Measurements from ENCODE around the gene CHST7. TPM values are rescaled to one million over a fixed set of nuclear protein-coding genes. Genes with fewer than 3 reads are reported as not detected.

CHST7 gene
- total and polyA plus RNA-seq, 9 donors = 5.9 to 144 (median 25.3) TPM

- Histone ChIP-seq H3K4me3 (no peak overlapping the region), H3K27me3 (no peaks in the 10 kb centered on the region), H3K4me1 (ENCODE audit: insufficient read depth) (peaks cover 4% of the 10 kb centered on the region), H3K9me3 (no peaks in the 10 kb centered on the region), H3K36me3 (no peaks in the 10 kb centered on the region), H3K27ac (no peak overlapping the region)
- TF ChIP-seq CTCF (IDR thresholded peaks at IDR 0.05) (no peak), POLR2A (IDR thresholded peaks at IDR 0.05) (no peak), EP300 (IDR thresholded peaks at IDR 0.05) (no peak)
- WGBS, 3 donors = 18 to 29% (median 27%) methylated on average over 5 of the region's 5 CpGs
- intact Hi-C loops (cut with DNase I) = no loop called here
- peak in 1 of 5 donors; percentile 31 for DNase-seq
Measured at GRCh38 chrX:46587158-46587557, 13.6 kb downstream of the CHST7 start.

DNA sequence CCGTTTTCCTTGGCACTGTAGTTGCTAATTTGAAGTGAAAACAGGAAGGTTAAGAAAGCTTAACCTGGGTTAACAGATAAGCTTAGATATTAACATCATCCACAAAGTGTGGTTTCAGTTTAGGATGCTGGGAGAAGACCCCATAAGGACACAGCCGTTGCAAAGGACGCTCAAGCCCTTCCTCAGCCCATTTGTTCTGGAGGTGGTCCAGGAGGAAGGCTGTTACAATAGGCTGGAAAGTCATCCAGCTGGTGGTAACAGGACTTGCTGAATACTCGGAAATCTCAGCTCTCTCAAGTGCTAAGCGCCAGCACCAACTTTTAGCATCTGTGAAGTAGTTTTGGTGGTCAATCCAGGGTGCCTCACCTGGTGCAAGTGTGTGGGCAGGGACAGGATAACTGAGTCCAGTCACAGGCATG is 14.2 kb downstream of the CHST7 start:
- no peaks in the 10 kb centered on the region for H3K36me3 ChIP-seq
- no peak for TF ChIP-seq CTCF (IDR thresholded peaks at IDR 0.05)
- peak overlapping the region; percentile 26 to 36 for H3K27ac ChIP-seq
- intact Hi-C loops (cut with DNase I) = no loop called here
- H3K4me3 ChIP-seq = no peak overlapping the region
- 9 to 20% (median 13%) methylated on average over 5 of the region's 5 CpGs for WGBS, 3 donors
- H3K9me3 ChIP-seq = no peaks in the 10 kb centered on the region
- peak in 1 of 5 donors; percentile 37 for DNase-seq
- H3K27me3 ChIP-seq = no peaks in the 10 kb centered on the region
- H3K4me1 ChIP-seq (ENCODE audit: insufficient read depth) = peaks cover 4% of the 10 kb centered on the region

DNA sequence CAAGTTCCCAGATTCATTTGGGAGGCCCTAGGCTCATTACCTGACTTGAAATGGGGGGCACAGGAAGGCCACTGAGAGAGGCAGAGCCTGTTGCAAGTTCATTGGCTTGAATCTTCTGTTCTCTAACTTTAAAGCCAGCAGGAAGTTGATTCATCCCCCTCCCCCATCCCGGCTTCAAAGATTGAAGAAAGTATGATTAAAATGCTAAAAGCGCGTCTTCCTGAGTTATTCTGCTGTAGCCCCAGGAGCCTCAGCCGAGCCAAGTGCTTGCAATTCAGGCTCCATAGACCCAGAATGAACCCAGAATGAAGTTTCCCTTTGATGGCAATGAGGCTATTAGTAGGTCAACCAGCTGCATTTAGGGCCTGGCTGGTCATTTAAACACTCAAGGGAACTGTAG is 14.7 kb downstream of the CHST7 start:
- WGBS, 3 donors = 30 to 39% (median 31%) methylated on average over 4 of the region's 4 CpGs
- intact Hi-C loops (cut with DNase I) = no loop called here
- Histone ChIP-seq H3K4me3 (no peak overlapping the region), H3K9me3 (no peaks in the 10 kb centered on the region), H3K36me3 (no peaks in the 10 kb centered on the region), H3K4me1 (ENCODE audit: insufficient read depth) (peaks cover 4% of the 10 kb centered on the region), H3K27ac (peak overlapping the region in 1 of 2 donors; percentile 26), H3K27me3 (no peaks in the 10 kb centered on the region)
- peak in 2 of 5 donors; percentile 39 to 50 for DNase-seq
- TF ChIP-seq EP300 (IDR thresholded peaks at IDR 0.05) (no peak), CTCF (IDR thresholded peaks at IDR 0.05) (no peak), POLR2A (IDR thresholded peaks at IDR 0.05) (no peak)

DNA sequence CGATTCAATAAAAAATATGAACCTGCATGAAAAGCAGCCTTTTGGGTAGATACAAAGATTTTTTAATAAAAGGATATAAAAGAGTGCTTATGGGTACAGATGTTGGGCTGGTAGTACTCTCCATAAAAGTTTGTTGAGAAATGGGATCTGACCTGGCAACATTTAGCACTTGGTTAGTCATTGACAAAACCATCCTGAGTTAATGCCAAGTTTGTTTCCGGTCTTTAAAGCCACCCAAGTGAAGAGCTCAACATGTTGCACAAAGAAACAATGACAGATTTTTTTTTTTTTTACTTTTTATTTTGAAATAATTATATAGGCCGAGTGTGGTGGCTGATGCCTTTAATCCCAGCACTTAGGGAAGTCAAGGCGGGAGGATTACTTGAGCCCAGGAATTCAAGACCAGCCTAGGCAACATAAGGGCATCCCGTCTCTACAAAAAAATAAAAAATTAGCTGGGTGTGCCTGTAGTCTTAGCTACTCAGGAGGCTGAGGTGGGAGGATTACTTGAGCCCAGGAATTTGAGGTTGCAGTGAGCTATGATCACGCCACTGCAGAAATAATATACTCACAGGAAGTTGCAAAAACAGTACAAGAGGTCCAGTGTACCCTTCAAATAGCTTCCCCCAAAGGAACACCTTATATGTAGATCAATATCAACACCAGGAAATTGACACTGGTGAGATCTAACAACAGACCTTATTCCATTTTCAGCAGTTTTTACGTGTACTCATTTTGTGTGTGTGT is 16.6 kb downstream of the CHST7 start:
- Histone ChIP-seq H3K27me3 (no peaks in the 10 kb centered on the region), H3K36me3 (no peaks in the 10 kb centered on the region), H3K4me3 (no peak overlapping the region), H3K27ac (no peak overlapping the region), H3K9me3 (no peaks in the 10 kb centered on the region), H3K4me1 (ENCODE audit: insufficient read depth) (peaks cover 4% of the 10 kb centered on the region)
- WGBS, 3 donors = 72 to 75% (median 72%) methylated on average over 7 of the region's 7 CpGs
- TF ChIP-seq POLR2A (IDR thresholded peaks at IDR 0.05) (no peak), CTCF (IDR thresholded peaks at IDR 0.05) (no peak), EP300 (IDR thresholded peaks at IDR 0.05) (no peak)
- DNase-seq = no peak
- intact Hi-C loops (cut with DNase I) = no loop called here

Data from ovary (tissue), 9 donors.